Spleen (tissue), 11 donors: Measurements from ENCODE around the gene PDE4A. TPM values are rescaled to one million over a fixed set of nuclear protein-coding genes. Genes with fewer than 3 reads are reported as not detected.
A peak's percentile ranks its signal among the peaks of the same experiment; 100 is the strongest.

Experiments
- DNase-seq: peaks from one replicate; pipeline ENCODE4 v3.0.0-alpha.2; 2020
- H3K27ac ChIP-seq, 8 donors: fragments of 200-600 bp; sonication (generic) in 7 of 8; 1 replicate in 4 of 8; 2 replicates in 4 of 8; pipeline versions ENCODE4 v1.5.0 to v1.8.0; 2016 to 2021; ENCODE audit warnings: inconsistent platforms in 4 of 8, mild to moderate bottlenecking in 4 of 8, moderate library complexity in 1 of 8
- H3K27me3 ChIP-seq, 7 donors: fragments of 200-600 bp; sonication (generic) in 6 of 7; replicated peaks in 1 of 7; 1 replicate in 4 of 7; 2 replicates in 3 of 7; pipeline versions ENCODE4 v1.5.0 to v1.8.0; 2016 to 2021; ENCODE audit warnings: inconsistent platforms in 3 of 7, mild to moderate bottlenecking in 1 of 7
- H3K36me3 ChIP-seq, 6 donors: fragments of 200-600 bp; sonication (generic) in 5 of 6; 1 replicate in 4 of 6; 2 replicates in 2 of 6; pipeline versions ENCODE4 v1.5.0 to v1.8.0; 2016 to 2021; ENCODE audit warnings: inconsistent platforms in 2 of 6
- H3K4me1 ChIP-seq, 6 donors: fragments of 200-600 bp; sonication (generic) in 5 of 6; 1 replicate in 3 of 6; 2 replicates in 3 of 6; pipeline versions ENCODE4 v1.5.0 to v1.8.0; 2016 to 2021; ENCODE audit warnings: inconsistent platforms in 3 of 6
- H3K4me3 ChIP-seq, 8 donors: fragments of 200-600 bp; sonication (generic) in 7 of 8; 1 replicate in 4 of 8; 2 replicates in 4 of 8; pipeline versions ENCODE4 v1.5.0 to v1.8.0; 2016 to 2021; ENCODE audit warnings: inconsistent platforms in 4 of 8, mild to moderate bottlenecking in 4 of 8, moderate library complexity in 2 of 8
- H3K9me3 ChIP-seq, 8 donors: fragments of 200-600 bp; sonication (generic) in 7 of 8; 1 replicate in 4 of 8; 2 replicates in 4 of 8; pipeline versions ENCODE4 v1.5.0 to v1.8.0; 2016 to 2021; ENCODE audit warnings: inconsistent platforms in 4 of 8
- CTCF ChIP-seq, 11 experiments: fragments of 200-600 bp in 7 of 11; fragments of 450-650 bp in 4 of 11; sonication (generic) in 4 of 11; IDR thresholded peaks in 8 of 11; conservative IDR thresholded peaks in 3 of 11; 1 replicate in 7 of 11; 2 replicates in 4 of 11; pipeline versions ENCODE4 v1.4.0 to v1.8.0; 2016 to 2021; ENCODE audit warnings: antibody characterized with exemption in 11 of 11, inconsistent platforms in 4 of 11, mild to moderate bottlenecking in 1 of 11
- POLR2A ChIP-seq, 3 donors: fragments of 450-650 bp; IDR thresholded peaks; one replicate each; pipeline ENCODE4 v1.5.1; 2017; ENCODE audit warnings: antibody characterized with exemption in 3 of 3, mild to moderate bottlenecking in 1 of 3
- POLR2AphosphoS5 ChIP-seq, 3 donors: sonication (generic); formaldehyde crosslinking; IDR thresholded peaks; one replicate each; pipeline ENCODE4 v1.5.1; 2017; ENCODE audit warnings: antibody characterized with exemption in 3 of 3
- WGBS, 5 donors: extraction: QIAGEN DNeasy Blood & Tissue Kit in 3 of 5; methylation state at CpG; one replicate each; pipeline versions ENCODE4 v1.1.5 to v1.1.7; 2013 to 2018; 5-methylcytosine and 5-hydroxymethylcytosine counted together
- intact Hi-C: fragments of 100-400 bp; cut with DNase I; formaldehyde crosslinking; loops from one replicate; pipeline ENCODE4 v1.15.0; 2023; ENCODE audit warnings: low total_unique reads
- polyA plus RNA-seq, 3 donors: library from polyadenylated mRNA; stranded (reverse); fragments of 200-250 nt; gene quantifications; one replicate each; pipeline ENCODE4 v1.2.1, GENCODE V29; 2013
- total RNA-seq, 7 donors: library from RNA; depleted of rRNA in 3 of 7; stranded (reverse); fragments of >200 nt in 3 of 7; fragmentation: NEBNext Ultra II Directional in 4 of 7; extraction: Animal tissue kit (Norgen Biotek cat#: 25700) in 4 of 7; gene quantifications; one replicate each; pipeline versions ENCODE4 v1.1.0 to v1.2.1, GENCODE V29; 2016 to 2021
- donor health status: healthy with polysubstance abuse.
- donor health status: DM: no; HTN: no; CAD: no; lungs with moderate emphysema.
- donor health status: DM: no; HTN: no; CAD: no.
- donor health status: Bipolar disorder and iron deficiency.
- donor health status: healthy.
- donor health status: DM: no; HTN: no; CAD: no.
- donor health status: DM: yes; HTN: yes; CAD: no.

The PDE4A gene
- total and polyA plus RNA-seq, 10 donors, result 2.1 to 17.3 (median 12.7) TPM

- no peaks in the 10 kb centered on the region for H3K9me3 ChIP-seq
- intact Hi-C loops, result no loop called here
- H3K4me1 ChIP-seq, result peaks cover 0 to 2% (median 0%) of the 10 kb centered on the region in 6 donors
- TF ChIP-seq POLR2AphosphoS5 (IDR thresholded peaks at IDR 0.05), result no peak
- TF ChIP-seq CTCF (IDR thresholded peaks at IDR 0.05 in 8 of 11, conservative IDR thresholded peaks at IDR 0.05 in 3 of 11), result no peak
- H3K36me3 ChIP-seq, result peaks cover 0 to under 1% (median 0%) of the 10 kb centered on the region in 6 donors
- no peak overlapping the region for H3K4me3 ChIP-seq
- no peak for DNase-seq
- 68 to 87% (median 78%) methylated on average over 5 of the region's 5 CpGs for WGBS, 5 donors
- H3K27me3 ChIP-seq, result peaks cover 0 to 5% (median 0%) of the 10 kb centered on the region in 7 donors
- H3K27ac ChIP-seq, result no peak overlapping the region
Observed at GRCh38 chr19:10473192-10473591, 52.9 kb downstream of the PDE4A start.

GRCh38 chr19:10474962-10475451 is 54.7 kb downstream of the PDE4A start:
- Histone ChIP-seq H3K36me3 (no peaks in the 10 kb centered on the region), H3K27me3 (no peaks in the 10 kb centered on the region), H3K4me3 (no peak overlapping the region), H3K4me1 (peaks cover 0 to 20% (median 14%) of the 10 kb centered on the region in 6 donors), H3K9me3 (no peaks in the 10 kb centered on the region), H3K27ac (no peak overlapping the region)
- DNase-seq, result no peak
- WGBS, 5 donors, result 53 to 60% (median 56%) methylated on average over 6 of the region's 6 CpGs
- TF ChIP-seq POLR2AphosphoS5 (IDR thresholded peaks at IDR 0.05) (no peak), POLR2A (IDR thresholded peaks at IDR 0.05) (no peak), CTCF (IDR thresholded peaks at IDR 0.05 in 8 of 11, conservative IDR thresholded peaks at IDR 0.05 in 3 of 11) (no peak)
- intact Hi-C loops, result no loop called here

- no peak for DNase-seq
- H3K4me1 ChIP-seq, result peaks cover 0 to 26% (median 17%) of the 10 kb centered on the region in 6 donors
- no peaks in the 10 kb centered on the region for H3K36me3 ChIP-seq
- no peaks in the 10 kb centered on the region for H3K9me3 ChIP-seq
- H3K27me3 ChIP-seq, result no peaks in the 10 kb centered on the region
- H3K4me3 ChIP-seq, result peak overlapping the region in 4 of 8 donors; percentile 32 to 57 (median 40)
- intact Hi-C loops, result no loop called here
- TF ChIP-seq CTCF (IDR thresholded peaks at IDR 0.05 in 8 of 11, conservative IDR thresholded peaks at IDR 0.05 in 3 of 11) (no peak), POLR2A (IDR thresholded peaks at IDR 0.05) (no peak), POLR2AphosphoS5 (IDR thresholded peaks at IDR 0.05) (no peak)
- no peak overlapping the region for H3K27ac ChIP-seq
- 37 to 42% (median 41%) methylated on average over 5 of the region's 5 CpGs for WGBS, 5 donors
Observed at GRCh38 chr19:10478476-10478875, 58.1 kb downstream of the PDE4A start.

GRCh38 chr19:10478903-10479384 is 58.6 kb downstream of the PDE4A start:
- H3K9me3 ChIP-seq, result no peaks in the 10 kb centered on the region
- peak overlapping the region in 4 of 8 donors; percentile 2 to 47 (median 24) for H3K27ac ChIP-seq
- peaks cover 0 to 1% (median 0%) of the 10 kb centered on the region in 6 donors for H3K36me3 ChIP-seq
- H3K27me3 ChIP-seq, result no peaks in the 10 kb centered on the region
- peak overlapping the region; percentile 17 to 57 (median 28) for H3K4me3 ChIP-seq
- peaks cover 0 to 27% (median 18%) of the 10 kb centered on the region in 6 donors for H3K4me1 ChIP-seq
- DNase-seq, result peak; percentile 89
- intact Hi-C loops, result no loop called here
- WGBS, 5 donors, result 3 to 13% (median 5%) methylated on average over 34 to 36 of the region's 36 CpGs
- no peak for TF ChIP-seq POLR2A (IDR thresholded peaks at IDR 0.05)
- peak; percentile 31 to 74 (median 72) for TF ChIP-seq POLR2AphosphoS5 (IDR thresholded peaks at IDR 0.05)
- TF ChIP-seq CTCF (IDR thresholded peaks at IDR 0.05 in 8 of 11, conservative IDR thresholded peaks at IDR 0.05 in 3 of 11), result peak in 8 of 11 experiments; percentile 25 to 90 (median 86)
